ENCODE results near the gene TAF1B. TPM values are rescaled to one million over a fixed set of nuclear protein-coding genes. Genes with fewer than 3 reads are reported as not detected.

Gene TAF1B
- total and polyA plus RNA-seq, 2 donors from 2014 or later, result 8.8 to 27.7 TPM

- DNase-seq (peak in 1 of 5 donors; percentile 14), FAIRE-seq (no peak)
- Histone ChIP-seq H3K4me3 (ENCODE audit: low read length in 3 of 3) (no peak overlapping the region), H3K36me3 (ENCODE audit: control insufficient read depth in 2 of 3, insufficient read depth in 3 of 3, low read length in 3 of 3) (no peaks in the 10 kb centered on the region), H3K9ac (ENCODE audit: low read length in 3 of 3) (no peak overlapping the region), H3K9me3 (ENCODE audit: control insufficient read depth in 2 of 3, insufficient read depth in 1 of 3, low read length in 3 of 3) (no peaks in the 10 kb centered on the region), H3K27me3 (ENCODE audit: control insufficient read depth, insufficient read depth, low read length) (no peaks in the 10 kb centered on the region), H3K27ac (ENCODE audit: low read depth in 2 of 2, low read length in 2 of 2) (no peak overlapping the region), H3K4me1 (ENCODE audit: control insufficient read depth in 2 of 3, insufficient read depth in 2 of 3, low read depth in 1 of 3, low read length in 3 of 3) (no peaks in the 10 kb centered on the region)
- intact Hi-C loops (cut with DNase I), result no loop called here
- no peak for TF ChIP-seq CTCF (IDR thresholded peaks at IDR 0.05; ENCODE audit: borderline replicate concordance, extremely low read depth, insufficient read depth)
Observed at GRCh38 chr2:9821805-9822445, 21.3 kb upstream of the TAF1B start.

- Histone ChIP-seq H3K9ac (ENCODE audit: low read length in 3 of 3) (no peak overlapping the region), H3K27me3 (ENCODE audit: control insufficient read depth, insufficient read depth, low read length) (no peaks in the 10 kb centered on the region), H3K4me1 (ENCODE audit: control insufficient read depth in 2 of 3, insufficient read depth in 2 of 3, low read depth in 1 of 3, low read length in 3 of 3) (no peaks in the 10 kb centered on the region), H3K9me3 (ENCODE audit: control insufficient read depth in 2 of 3, insufficient read depth in 1 of 3, low read length in 3 of 3) (no peaks in the 10 kb centered on the region), H3K27ac (ENCODE audit: low read depth in 2 of 2, low read length in 2 of 2) (no peak overlapping the region), H3K36me3 (ENCODE audit: control insufficient read depth in 2 of 3, insufficient read depth in 3 of 3, low read length in 3 of 3) (no peaks in the 10 kb centered on the region), H3K4me3 (ENCODE audit: low read length in 3 of 3) (no peak overlapping the region)
- FAIRE-seq, result no peak
- TF ChIP-seq CTCF (IDR thresholded peaks at IDR 0.05; ENCODE audit: borderline replicate concordance, extremely low read depth, insufficient read depth), result no peak
- intact Hi-C loops (cut with DNase I), result no loop called here
- DNase-seq, result peak in 1 of 5 donors; percentile 23
Observed at GRCh38 chr2:9824441-9824840, 18.8 kb upstream of the TAF1B start.

GRCh38 chr2:9824956-9825720, 18.1 kb upstream of the TAF1B start:
- Histone ChIP-seq H3K27ac (ENCODE audit: low read depth in 2 of 2, low read length in 2 of 2) (no peak overlapping the region), H3K4me3 (ENCODE audit: low read length in 3 of 3) (no peak overlapping the region), H3K9ac (ENCODE audit: low read length in 3 of 3) (no peak overlapping the region), H3K27me3 (ENCODE audit: control insufficient read depth, insufficient read depth, low read length) (no peaks in the 10 kb centered on the region), H3K36me3 (ENCODE audit: control insufficient read depth in 2 of 3, insufficient read depth in 3 of 3, low read length in 3 of 3) (no peaks in the 10 kb centered on the region), H3K4me1 (ENCODE audit: control insufficient read depth in 2 of 3, insufficient read depth in 2 of 3, low read depth in 1 of 3, low read length in 3 of 3) (no peaks in the 10 kb centered on the region), H3K9me3 (ENCODE audit: control insufficient read depth in 2 of 3, insufficient read depth in 1 of 3, low read length in 3 of 3) (no peaks in the 10 kb centered on the region)
- no peak for TF ChIP-seq CTCF (IDR thresholded peaks at IDR 0.05; ENCODE audit: borderline replicate concordance, extremely low read depth, insufficient read depth)
- intact Hi-C loops (cut with DNase I), result no loop called here
- DNase-seq, result peak in 1 of 5 donors; percentile 61
- FAIRE-seq, result no peak

All from kidney (tissue), 14 donors.